ENCODE results near the gene HASPIN.

Gene HASPIN

GRCh38 chr17:3753624-3754023 lies 29.9 kb downstream of the HASPIN start:
- Histone ChIP-seq H4K20me1 (ENCODE audit: insufficient read depth, low read length) (no peaks in the 10 kb centered on the region), H3K9me3 (ENCODE audit: insufficient read depth, low read length, severe bottlenecking) (no peaks in the 10 kb centered on the region), H3K9ac (ENCODE audit: low read depth, low read length) (0 out of 2 replicates have a peak overlapping the region, but pooled peaks have one; percentile 3), H3K4me1 (ENCODE audit: insufficient read depth, low read length) (peaks cover 48% of the 10 kb centered on the region), H3K27me3 (ENCODE audit: insufficient read depth, low read length, poor library complexity) (no peaks in the 10 kb centered on the region), H3K27ac (ENCODE audit: low read length) (peak overlapping the region; percentile 61), H2AFZ (ENCODE audit: low read depth, low read length) (no peak overlapping the region), H3K36me3 (ENCODE audit: insufficient read depth, low read length) (no peaks in the 10 kb centered on the region), H3K4me3 (ENCODE audit: low read depth in 1 of 2, low read length in 2 of 2) (no peak overlapping the region), H3K79me2 (ENCODE audit: insufficient read depth, low read length) (no peaks in the 10 kb centered on the region), H3K4me2 (ENCODE audit: insufficient read depth, low read length) (no peak overlapping the region)
- TF ChIP-seq EZH2 (IDR thresholded peaks at IDR 0.05; ENCODE audit: borderline replicate concordance, low read depth, low read length, severe bottlenecking) (no peak), CTCF (IDR thresholded peaks at IDR 0.05; ENCODE audit: borderline replicate concordance, extremely low read depth, low read length, poor library complexity, severe bottlenecking) (no peak)
- no peak for ATAC-seq (ENCODE audit: insufficient read depth, low read depth)
- no peak for DNase-seq

DNA sequence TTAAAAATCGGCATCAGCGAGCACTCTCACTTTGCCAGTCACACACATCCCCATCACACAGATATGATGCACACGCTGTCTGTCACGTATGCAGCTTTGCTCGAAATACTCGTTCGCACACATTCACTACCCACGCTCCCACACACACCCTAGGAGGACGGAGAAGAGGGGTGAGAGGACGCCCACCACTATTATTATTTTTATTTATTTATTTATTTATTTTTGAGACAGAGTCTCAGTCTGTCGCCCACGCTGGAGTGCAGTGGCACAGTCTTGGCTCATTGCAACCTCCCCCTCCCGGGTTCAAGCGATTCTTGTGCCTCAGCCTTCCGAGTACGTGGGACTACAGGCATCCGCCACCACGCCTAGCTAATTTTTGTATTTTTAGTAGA lies 30.4 kb downstream of the HASPIN start:
- Histone ChIP-seq H3K27ac (ENCODE audit: low read length) (peak overlapping the region; percentile 61), H3K27me3 (ENCODE audit: insufficient read depth, low read length, poor library complexity) (no peaks in the 10 kb centered on the region), H3K36me3 (ENCODE audit: insufficient read depth, low read length) (no peaks in the 10 kb centered on the region), H3K9me3 (ENCODE audit: insufficient read depth, low read length, severe bottlenecking) (no peaks in the 10 kb centered on the region), H3K4me1 (ENCODE audit: insufficient read depth, low read length) (peaks cover 43% of the 10 kb centered on the region), H4K20me1 (ENCODE audit: insufficient read depth, low read length) (no peaks in the 10 kb centered on the region), H3K4me3 (ENCODE audit: low read depth in 1 of 2, low read length in 2 of 2) (no peak overlapping the region), H2AFZ (ENCODE audit: low read depth, low read length) (no peak overlapping the region), H3K79me2 (ENCODE audit: insufficient read depth, low read length) (no peaks in the 10 kb centered on the region), H3K4me2 (ENCODE audit: insufficient read depth, low read length) (no peak overlapping the region), H3K9ac (ENCODE audit: low read depth, low read length) (no peak overlapping the region)
- no peak for TF ChIP-seq CTCF (IDR thresholded peaks at IDR 0.05; ENCODE audit: borderline replicate concordance, extremely low read depth, low read length, poor library complexity, severe bottlenecking)
- no peak for TF ChIP-seq EZH2 (IDR thresholded peaks at IDR 0.05; ENCODE audit: borderline replicate concordance, low read depth, low read length, severe bottlenecking)
- no peak for DNase-seq
- no peak for ATAC-seq (ENCODE audit: insufficient read depth, low read depth)

GRCh38 chr17:3754458-3755334 lies 31.0 kb downstream of the HASPIN start:
- H3K27ac ChIP-seq (ENCODE audit: low read length) = no peak overlapping the region
- no peak overlapping the region for H3K4me2 ChIP-seq (ENCODE audit: insufficient read depth, low read length)
- H3K4me1 ChIP-seq (ENCODE audit: insufficient read depth, low read length) = peaks cover 38% of the 10 kb centered on the region
- ATAC-seq (ENCODE audit: insufficient read depth, low read depth) = no peak
- no peaks in the 10 kb centered on the region for H3K36me3 ChIP-seq (ENCODE audit: insufficient read depth, low read length)
- no peak overlapping the region for H3K9ac ChIP-seq (ENCODE audit: low read depth, low read length)
- no peak overlapping the region for H3K4me3 ChIP-seq (ENCODE audit: low read depth in 1 of 2, low read length in 2 of 2)
- no peaks in the 10 kb centered on the region for H4K20me1 ChIP-seq (ENCODE audit: insufficient read depth, low read length)
- H3K27me3 ChIP-seq (ENCODE audit: insufficient read depth, low read length, poor library complexity) = no peaks in the 10 kb centered on the region
- no peaks in the 10 kb centered on the region for H3K79me2 ChIP-seq (ENCODE audit: insufficient read depth, low read length)
- H2AFZ ChIP-seq (ENCODE audit: low read depth, low read length) = no peak overlapping the region
- no peaks in the 10 kb centered on the region for H3K9me3 ChIP-seq (ENCODE audit: insufficient read depth, low read length, severe bottlenecking)
- DNase-seq = no peak
- no peak for TF ChIP-seq EZH2 (IDR thresholded peaks at IDR 0.05; ENCODE audit: borderline replicate concordance, low read depth, low read length, severe bottlenecking)
- TF ChIP-seq CTCF (IDR thresholded peaks at IDR 0.05; ENCODE audit: borderline replicate concordance, extremely low read depth, low read length, poor library complexity, severe bottlenecking) = no peak
